GM12875 (cell line): ENCODE data around the gene DDX25.

Source experiments
- H3K4me3 ChIP-seq: one replicate; pipeline ENCODE4 v1.5.1; 2011; ENCODE audit warnings: low read depth, low read length, control low read depth
- CTCF ChIP-seq: IDR thresholded peaks from 2 replicates; pipeline ENCODE4 v1.5.1; 2011; ENCODE audit warnings: low read depth, mild to moderate bottlenecking, control low read depth, inconsistent platforms, low read length, moderate library complexity, borderline replicate concordance; ENCODE audit not compliant: insufficient read depth

DDX25 gene

DNA sequence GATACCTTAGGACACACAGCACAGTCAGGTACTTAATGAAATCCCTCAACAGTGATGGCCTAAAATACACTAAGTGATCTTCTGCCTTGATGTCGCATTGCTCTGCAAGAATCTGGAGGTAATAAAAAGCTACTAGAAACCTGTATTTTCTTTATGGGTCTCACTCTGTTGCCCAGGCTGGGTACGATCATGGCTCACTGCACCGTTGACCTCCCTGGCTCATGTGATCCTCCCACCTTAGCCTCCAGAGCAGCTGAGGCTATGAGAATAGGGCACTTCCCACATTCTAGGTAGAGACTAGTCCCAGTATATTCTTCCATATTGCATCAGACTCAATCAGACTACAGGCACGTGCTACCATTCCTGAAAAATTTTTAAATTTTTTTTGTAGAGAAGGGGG is 63.2 kb downstream of the DDX25 start:
- H3K4me3 ChIP-seq, result no peak overlapping the region
- no peak for TF ChIP-seq CTCF

GRCh38 chr11:125968354-125968753 is 64.0 kb downstream of the DDX25 start:
- TF ChIP-seq CTCF, result no peak
- H3K4me3 ChIP-seq, result no peak overlapping the region

DNA sequence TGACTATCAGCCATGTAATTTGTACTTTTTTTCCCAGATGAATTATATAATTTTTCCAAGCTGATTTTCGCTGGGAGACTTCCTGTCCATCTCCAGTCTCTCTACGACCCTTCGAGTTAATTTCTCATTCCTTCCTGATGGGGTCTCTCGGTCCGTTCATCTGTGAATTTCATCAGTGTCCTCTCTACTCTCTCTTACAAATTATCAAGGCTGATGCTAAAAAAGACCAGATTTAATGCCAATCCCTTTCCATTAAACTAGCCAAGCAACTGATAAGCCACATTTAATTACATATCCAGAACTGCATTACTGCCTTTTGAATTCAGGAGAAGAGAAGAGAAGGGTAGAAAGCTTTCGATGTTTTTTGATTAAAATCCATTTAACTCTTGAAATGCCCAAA is 67.3 kb downstream of the DDX25 start:
- no peak overlapping the region for H3K4me3 ChIP-seq
- TF ChIP-seq CTCF, result no peak

GRCh38 chr11:125974284-125974683 is 70.0 kb downstream of the DDX25 start:
- TF ChIP-seq CTCF, result no peak
- no peak overlapping the region for H3K4me3 ChIP-seq

- H3K4me3 ChIP-seq, result no peak overlapping the region
- no peak for TF ChIP-seq CTCF
Observed at GRCh38 chr11:125975634-125976033, 71.3 kb downstream of the DDX25 start.

DNA sequence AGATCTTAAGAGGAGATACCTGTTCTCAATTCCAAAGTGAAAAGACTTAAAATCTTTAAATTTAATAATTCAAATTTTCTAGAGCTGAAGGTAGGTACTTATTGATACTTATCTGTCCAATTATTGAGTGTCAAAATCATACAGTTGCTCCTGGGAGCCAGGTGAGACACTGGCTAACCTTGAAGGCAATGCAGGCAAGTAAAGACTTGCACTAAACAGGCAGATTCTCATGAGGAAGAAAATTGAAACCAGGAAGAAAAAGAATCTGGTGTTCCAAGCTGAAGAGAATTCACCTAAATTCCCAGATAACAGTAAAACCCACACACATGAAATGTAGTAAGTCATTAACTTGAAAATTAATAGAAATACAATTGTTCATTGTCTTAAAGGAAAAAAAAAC is 71.8 kb downstream of the DDX25 start:
- TF ChIP-seq CTCF, result no peak

GRCh38 chr11:125977333-125977732 is 73.0 kb downstream of the DDX25 start:
- no peak overlapping the region for H3K4me3 ChIP-seq
- TF ChIP-seq CTCF, result no peak

More for the DNA sequence above, 71.8 kb downstream of the DDX25 start:
- no peak overlapping the region for H3K4me3 ChIP-seq
